ENCODE results near the gene C14orf180.

GRCh38 chr14:104600805-104601204 is 21.2 kb downstream of the C14orf180 start:
- TF ChIP-seq CTCF (IDR thresholded peaks at IDR 0.05; ENCODE audit: low read length): no peak
- no peak for TF ChIP-seq EZH2 (optimal IDR thresholded peaks at IDR 0.05; ENCODE audit: low read depth, low read length)

All from MM.1S (cell line).